Measurements from ENCODE around the gene UQCRH.

- TF ChIP-seq CHD2 (IDR thresholded peaks at IDR 0.05; ENCODE audit: low read length) (no peak), CTCF (IDR thresholded peaks at IDR 0.05; ENCODE audit: control extremely low read depth in 1 of 3, insufficient read depth in 1 of 3, low read depth in 1 of 3, low read length in 3 of 3) (no peak), NRF1 (IDR thresholded peaks at IDR 0.05; ENCODE audit: low read depth, low read length) (no peak), CHD1 (IDR thresholded peaks at IDR 0.05; ENCODE audit: low read depth, low read length) (no peak), TCF12 (IDR thresholded peaks at IDR 0.05; ENCODE audit: low read depth, low read length) (no peak), SP1 (IDR thresholded peaks at IDR 0.05; ENCODE audit: low read depth, low read length) (no peak)
Observed at GRCh38 chr1:46335081-46335480, 31.6 kb downstream of the UQCRH start.
